ENCODE data around the gene AVL9. TPM values are rescaled to one million over a fixed set of nuclear protein-coding genes. Genes with fewer than 3 reads are reported as not detected.
A peak's percentile ranks its signal among the peaks of the same experiment; 100 is the strongest.
"Not testable (repeated sequence)": the region's sequence is repeated elsewhere in the genome, so short reads cannot be mapped to it uniquely, and the experiment has no call there.

The AVL9 gene
- total RNA-seq, 1 donor = 26.9 TPM

GRCh38 chr7:32636725-32637462, 141.6 kb downstream of the AVL9 start:
- DNase-seq (ENCODE audit: low read depth); H3K4me3 ChIP-seq (ENCODE audit: low read depth, low read length): not testable (repeated sequence)

GRCh38 chr7:32637611-32638010, 142.3 kb downstream of the AVL9 start:
- DNase-seq (ENCODE audit: low read depth) = peak; percentile 44
- not testable (repeated sequence) for H3K4me3 ChIP-seq (ENCODE audit: low read depth, low read length)

Other genes starting within 250 kb of the AVL9 start
- gene LSM5, start 5.1 kb upstream of the AVL9 start, total RNA-seq (ENCODE audit: low replicate concordance) = 50.8 and 64.9 TPM in 2 replicates

All from fibroblast of the aortic adventitia (primary cell).